HT-29 (cell line): ENCODE measurements around the gene ELL2. TPM values are rescaled to one million over a fixed set of nuclear protein-coding genes. Genes with fewer than 3 reads are reported as not detected.
"Not testable (repeated sequence)": the region's sequence is repeated elsewhere in the genome, so short reads cannot be mapped to it uniquely, and the experiment has no call there.

Experiments
- DNase-seq: peaks from one replicate; pipeline ENCODE4 v3.0.0-alpha.2; 2015; ENCODE audit warnings: low spot score
- total RNA-seq: library from RNA; depleted of rRNA; stranded (reverse); fragments of >200 nt; shearing (Covaris generic); gene quantifications from 2 replicates; pipeline ENCODE4 v1.2.3, GENCODE V29; 2014

Gene ELL2
- total RNA-seq, 1 experiment from 2014 or later, result 21.7 TPM

DNA sequence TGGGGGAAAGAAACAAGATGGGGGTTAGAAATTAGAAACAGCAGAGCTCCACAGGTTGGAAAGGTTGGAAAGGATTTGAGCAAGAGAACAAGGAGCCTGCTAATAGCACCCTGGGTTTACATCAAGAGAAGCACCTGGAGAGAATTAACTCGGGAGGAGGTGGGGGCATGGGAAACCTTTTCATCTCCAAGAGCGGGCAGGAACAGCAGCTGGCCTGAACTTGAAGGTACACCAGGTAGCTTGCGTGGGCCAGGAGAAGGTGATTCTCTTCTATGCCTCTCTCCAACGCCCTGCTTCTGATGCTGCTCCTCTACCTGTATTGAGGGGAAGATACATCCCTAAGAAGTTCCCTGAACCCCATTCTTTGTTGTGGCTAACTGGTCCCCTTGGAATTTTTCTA is 102.0 kb downstream of the ELL2 start:
- no peak for DNase-seq

DNA sequence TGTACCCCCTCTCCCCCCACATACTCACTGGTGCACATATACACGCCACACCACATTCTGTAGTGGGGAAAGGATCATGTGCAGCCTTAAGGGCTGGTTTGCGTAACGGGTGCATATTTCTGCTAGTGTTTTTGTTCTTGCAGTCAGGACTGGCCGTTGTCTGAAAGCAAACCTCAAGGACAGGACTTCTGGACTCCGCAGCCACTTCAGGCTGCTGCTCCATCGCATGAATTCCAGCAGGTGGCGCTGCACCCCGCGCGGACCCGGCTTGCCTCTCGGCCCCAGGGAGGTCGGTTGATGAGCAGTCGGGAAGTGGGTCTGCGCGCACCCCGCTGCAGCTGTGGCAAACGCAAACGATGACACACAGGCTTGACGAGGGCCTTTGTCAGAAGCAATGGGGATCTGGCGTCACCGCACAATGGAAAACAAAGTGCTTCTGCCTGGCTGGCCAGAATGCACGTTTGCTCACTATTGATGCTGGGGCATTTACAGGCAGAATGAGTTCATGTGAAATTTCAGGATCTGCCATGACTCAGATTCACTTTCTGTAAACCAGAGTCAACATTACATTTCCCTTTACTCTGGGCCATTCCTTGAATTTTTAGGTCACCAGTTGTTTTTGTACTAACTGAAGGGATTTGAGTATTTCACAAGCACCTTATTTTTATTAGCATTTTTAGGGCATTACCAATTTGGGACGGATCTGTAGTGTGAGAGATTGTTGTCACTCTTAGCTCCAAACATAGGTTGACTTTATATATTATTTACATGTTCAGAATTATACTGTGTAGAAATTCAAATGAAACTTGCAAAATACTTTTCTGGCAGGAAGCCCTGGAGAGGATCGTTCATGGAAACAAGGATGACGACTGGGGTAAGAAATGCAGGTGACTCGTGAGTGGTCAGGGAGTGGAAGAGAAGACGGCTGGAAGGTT is 102.7 kb downstream of the ELL2 start:
- peak; percentile 83 for DNase-seq

DNA sequence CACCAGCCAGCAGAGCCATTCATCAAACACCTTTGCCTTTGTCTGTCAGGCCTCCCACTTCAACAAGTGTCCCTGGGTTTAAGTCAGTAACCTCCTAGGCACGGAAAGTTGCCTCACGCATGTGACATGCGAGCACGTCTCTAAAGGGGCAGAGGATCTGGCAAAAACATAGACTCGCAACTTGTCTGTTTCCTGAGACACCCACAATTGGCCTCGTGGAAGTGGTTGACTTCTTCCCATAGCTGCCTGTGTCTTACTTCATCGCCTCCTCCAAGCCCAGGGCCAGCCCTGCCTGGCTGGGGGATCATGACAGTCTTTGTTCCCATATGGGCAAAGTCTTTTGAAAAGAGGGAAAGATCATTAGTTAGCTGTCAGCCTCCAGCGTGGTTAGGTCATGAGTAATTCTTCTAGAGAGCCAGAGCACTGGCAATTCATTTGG is 103.6 kb downstream of the ELL2 start:
- DNase-seq, result no peak

DNA sequence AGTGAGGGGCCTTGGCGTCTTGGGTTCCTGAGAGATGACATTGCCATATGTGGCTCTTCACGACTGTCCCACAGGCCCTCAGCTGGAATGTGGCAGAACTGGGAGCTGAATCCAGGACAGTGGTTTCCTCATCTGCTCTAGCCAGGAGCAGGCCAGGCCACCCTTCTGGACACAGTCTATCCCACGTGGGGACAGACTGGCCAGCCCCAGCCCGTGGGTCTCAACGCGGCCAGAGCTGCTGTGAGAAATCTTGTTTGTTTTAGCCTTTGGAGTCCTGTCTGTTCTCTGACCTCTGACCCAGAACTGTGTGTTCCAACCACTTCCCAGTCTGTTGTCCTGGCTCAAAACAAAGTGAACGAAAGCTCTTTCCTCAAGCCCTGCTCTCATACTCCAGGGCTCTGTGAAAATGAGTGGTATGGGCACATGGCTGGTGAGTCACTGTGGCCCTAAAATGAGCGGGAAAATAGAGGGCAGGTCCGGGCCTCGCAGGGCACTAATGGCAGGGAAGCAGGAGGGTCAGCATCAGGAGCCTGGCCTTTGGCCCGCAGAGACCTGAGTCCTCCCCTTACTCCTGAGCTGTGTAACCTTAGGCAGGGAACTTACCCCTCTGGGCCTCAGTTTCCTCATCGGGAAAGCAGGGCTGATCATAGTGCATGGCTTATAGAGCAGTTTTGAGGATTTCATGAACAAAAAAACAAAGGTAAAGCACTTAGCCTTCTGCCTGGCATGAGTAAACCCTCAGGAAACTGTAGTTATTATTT is 104.3 kb downstream of the ELL2 start:
- DNase-seq, result no peak

DNA sequence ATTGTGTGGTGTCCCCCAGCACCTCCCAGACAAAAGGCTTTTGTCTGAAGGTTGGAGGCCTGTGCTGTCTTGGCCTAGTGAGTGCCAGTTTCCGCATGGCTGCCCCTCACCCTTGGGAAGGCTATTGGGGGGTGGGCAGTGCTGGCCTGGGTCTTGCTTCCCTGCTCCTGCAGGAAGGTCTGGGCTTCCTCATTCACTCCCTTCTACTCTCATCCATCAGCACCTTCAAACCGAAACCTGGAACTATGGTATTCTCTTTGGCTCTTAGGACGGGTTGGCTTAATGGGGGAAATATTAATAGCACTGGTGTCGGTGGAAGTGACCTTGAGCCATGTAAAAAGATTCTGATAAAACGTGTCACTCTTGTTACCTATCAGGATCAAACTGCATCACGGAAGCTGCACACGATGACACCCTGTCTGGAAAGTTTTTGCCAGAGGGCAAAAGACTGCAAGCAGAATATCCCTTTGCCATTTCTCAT is 105.1 kb downstream of the ELL2 start:
- DNase-seq, result no peak

DNA sequence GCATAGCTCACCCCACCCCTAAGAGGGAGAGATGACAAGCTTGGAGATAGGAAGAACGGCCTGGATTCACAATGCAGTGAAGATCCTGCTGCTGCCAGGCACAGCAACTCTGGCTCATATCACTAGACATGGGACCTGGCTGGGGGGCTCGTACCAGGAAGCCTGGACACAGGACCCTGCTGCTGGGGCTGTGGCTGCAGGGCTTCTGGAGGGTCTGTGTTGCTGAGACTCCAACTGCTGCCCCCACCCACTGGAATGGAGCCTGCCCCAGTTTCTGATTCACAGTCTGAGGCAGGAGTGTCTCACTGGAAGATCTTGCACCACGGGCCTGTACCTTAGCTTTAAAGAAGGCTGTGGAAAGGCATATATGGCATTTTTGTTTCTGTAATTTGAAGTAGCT is 108.2 kb downstream of the ELL2 start:
- no peak for DNase-seq

DNA sequence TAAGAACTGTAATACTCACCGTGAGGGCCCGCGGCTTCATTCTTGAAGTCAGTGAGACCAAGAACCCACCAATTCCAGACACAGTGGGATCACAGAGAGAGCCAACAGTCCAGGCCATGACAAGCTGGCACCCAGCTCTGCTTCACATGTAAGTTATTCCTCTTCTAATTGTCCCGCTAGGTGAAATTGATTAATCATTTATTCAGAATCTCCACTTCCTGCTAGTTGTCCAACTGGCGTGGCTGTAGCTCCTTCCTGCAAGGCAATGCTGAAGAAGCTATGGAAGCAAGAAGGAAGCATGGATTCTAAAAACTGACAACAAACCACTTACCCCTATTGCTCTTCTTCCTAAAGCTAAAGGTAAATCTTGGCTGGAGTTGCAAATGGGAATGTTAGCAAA is 109.1 kb downstream of the ELL2 start:
- DNase-seq, result no peak

DNA sequence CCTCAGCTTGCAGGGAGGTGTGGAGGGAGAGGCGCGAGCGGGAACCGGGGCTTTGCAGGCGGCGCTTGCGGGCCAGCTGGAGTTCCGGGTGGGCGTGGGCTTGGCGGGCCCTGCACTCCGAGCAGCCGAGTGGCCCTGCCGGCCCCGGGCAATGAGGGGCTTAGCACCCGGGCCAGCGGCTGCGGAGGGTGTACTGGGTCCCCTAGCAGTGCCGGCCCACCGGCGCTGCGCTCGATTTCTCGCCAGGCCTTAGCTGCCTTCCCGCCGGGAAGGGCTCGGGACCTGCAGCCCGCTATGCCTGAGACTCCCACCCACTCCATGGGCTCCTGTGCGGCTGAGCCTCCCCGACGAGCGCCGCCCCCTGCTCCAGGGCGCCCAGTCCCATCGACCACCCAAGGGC is 110.5 kb downstream of the ELL2 start:
- not testable (repeated sequence) for DNase-seq

DNA sequence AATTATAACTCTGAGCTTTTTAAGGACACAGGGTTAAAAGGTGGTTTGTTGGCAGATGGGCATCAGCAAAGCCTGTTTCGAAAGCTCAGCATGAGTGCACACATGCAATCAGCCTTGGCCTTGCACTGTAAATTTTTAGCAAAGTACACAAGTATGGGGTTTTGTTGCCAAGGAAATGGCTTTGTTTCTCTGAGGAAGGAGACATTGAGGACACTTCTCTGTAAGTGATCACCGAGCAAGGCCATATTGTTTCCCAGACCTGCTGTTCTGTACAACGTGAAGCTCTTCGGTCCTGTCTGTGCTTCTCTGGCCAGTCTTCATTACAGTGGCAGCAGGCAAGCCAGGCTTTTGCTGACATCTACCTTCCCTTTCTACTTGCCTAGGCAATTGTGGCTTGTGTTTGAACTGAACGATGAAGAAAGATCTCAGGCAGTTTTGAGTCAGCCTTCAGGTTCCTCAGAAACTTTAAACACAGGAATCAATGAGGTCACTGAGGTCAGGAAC is 111.2 kb downstream of the ELL2 start:
- DNase-seq, result no peak

DNA sequence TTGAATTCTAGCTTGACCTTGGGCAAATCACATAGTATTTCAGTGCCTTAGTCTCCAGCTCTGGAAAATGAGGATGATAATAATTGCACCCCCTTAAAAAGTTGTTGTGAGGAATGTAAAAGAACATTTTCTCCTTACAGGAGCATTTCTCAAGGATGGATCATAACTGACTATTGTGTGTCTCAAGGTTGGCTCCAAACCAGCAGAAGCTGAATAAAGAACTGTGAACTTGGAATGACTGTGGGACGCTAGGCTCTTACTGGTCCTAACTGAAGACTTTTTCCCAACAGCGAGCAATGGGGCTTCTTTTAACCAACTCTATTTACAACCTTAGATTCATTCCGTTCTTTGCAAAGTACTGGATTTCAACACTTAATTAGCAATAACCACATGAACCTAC is 113.0 kb downstream of the ELL2 start:
- no peak for DNase-seq

DNA sequence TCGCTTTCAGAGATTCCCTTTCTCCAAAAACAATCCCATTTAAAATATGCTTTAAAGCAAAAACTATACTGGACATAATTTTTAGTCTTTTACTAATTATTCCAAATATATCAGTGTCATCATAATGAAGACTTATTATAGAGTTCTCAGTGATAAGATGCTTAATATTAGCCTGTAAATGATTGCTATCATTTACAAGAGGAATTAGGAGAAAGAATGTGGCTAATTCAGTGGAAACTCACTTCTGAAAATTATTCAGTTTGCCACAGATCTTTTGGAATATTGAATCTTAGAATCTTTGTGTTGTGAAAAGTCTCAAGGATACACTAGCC is 114.4 kb downstream of the ELL2 start:
- DNase-seq, result no peak

DNA sequence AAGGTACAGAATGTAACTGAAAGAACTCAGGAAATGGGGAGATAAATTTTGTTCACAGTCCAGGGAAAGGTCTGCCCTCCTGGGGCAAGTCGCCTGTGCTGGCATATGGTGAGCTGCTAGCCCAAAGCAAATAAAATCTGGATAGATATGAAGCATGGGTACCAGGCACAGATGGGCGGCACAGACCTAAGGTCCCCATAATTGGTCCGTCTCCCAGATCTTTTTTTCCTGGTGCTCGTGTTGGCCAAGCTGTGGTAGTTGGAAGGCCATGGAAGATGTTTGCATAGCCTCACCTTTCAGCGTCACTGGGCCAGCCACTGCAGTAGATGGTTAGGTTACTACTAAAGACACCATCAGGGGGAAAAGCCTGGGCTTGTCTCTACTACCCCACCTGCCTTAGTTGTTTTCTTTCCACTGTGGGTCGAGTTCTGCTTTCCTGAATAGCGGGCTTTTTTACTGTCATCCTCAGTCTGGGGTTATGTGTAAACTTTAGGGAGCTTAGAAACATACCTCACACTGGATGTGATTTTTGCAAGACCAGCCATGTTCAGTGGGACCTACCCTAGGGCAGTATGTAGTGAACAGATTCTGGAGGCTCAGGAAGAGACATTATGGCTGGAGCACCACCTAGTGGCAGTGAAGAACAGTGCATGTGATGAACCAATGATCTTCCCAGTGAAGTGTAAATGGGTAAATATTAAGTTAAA is 114.9 kb downstream of the ELL2 start:
- DNase-seq, result peak; percentile 83

DNA sequence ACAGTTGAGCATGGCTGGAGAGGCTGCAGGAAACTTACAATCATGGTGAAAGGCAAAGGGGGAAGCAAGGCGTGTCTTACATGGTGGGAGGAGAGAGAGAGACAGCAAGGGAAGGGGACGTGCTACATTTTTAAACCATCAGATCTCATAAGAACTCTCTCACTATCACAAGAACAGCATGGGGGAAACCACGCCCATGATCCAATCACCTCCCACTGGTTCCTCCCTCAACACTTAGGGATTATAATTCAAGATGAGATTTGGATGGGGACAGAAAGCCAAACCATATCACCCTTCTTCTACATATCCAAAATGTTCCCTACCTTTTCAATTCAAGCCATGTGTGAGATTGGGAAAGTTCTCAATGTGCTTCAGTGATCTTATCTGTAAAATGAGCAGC is 116.3 kb downstream of the ELL2 start:
- no peak for DNase-seq

DNA sequence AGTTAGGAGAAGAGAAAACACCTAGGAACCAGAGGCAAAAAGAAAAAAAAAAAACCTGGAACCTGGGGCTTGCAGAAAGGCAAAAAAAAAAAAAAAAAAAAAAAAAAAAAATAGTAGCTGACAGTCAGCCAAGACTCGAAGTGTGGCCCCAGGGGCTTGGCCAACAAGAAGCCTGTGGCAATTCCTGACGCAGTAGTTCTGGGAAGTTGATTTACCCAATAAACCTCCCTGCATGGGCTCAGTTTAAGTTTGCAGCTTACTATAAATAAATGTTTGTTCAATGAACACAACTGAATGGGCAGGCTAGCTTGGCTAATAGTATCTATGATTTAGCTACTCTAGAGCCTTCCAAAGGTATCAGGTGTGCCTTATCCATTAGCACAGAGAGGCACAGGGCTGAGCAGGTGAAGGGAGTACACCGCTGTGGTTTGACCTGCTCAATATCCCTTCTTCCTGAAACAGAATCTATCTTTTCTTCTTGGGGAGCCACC is 117.9 kb downstream of the ELL2 start:
- no peak for DNase-seq

DNA sequence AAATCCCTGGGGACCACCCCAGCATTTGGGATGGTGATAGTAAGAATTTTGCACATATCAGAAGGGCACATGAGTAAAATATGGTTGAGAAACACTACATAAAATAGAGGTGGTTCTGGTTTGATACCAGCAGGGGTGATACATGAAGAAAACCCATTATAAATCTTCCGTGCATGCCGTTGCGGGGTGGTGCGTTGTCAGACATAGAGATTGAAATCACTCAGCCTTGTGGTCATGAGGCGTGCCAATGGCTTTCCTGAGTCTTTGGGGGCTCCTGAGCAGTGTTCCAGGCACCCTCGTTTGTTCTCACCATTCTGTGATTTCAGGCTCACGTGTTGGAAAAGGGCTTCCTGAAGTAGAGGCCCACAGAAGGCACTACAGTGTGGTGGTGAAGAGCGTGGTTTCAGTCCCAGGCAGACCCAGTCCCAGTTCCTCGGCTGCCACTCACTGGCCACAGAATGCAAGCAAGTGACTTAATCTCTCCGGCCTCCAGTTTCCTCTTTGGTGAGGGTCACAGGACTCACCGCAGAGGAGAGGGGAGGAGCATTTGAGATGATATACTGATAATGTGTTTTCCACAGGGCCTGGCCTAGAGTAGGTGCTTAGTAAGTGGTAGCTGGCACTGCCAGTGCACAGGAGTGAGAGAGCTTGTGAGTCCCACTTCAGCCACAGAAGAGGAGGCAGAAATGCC is 118.7 kb downstream of the ELL2 start:
- DNase-seq, result peak; percentile 50

DNA sequence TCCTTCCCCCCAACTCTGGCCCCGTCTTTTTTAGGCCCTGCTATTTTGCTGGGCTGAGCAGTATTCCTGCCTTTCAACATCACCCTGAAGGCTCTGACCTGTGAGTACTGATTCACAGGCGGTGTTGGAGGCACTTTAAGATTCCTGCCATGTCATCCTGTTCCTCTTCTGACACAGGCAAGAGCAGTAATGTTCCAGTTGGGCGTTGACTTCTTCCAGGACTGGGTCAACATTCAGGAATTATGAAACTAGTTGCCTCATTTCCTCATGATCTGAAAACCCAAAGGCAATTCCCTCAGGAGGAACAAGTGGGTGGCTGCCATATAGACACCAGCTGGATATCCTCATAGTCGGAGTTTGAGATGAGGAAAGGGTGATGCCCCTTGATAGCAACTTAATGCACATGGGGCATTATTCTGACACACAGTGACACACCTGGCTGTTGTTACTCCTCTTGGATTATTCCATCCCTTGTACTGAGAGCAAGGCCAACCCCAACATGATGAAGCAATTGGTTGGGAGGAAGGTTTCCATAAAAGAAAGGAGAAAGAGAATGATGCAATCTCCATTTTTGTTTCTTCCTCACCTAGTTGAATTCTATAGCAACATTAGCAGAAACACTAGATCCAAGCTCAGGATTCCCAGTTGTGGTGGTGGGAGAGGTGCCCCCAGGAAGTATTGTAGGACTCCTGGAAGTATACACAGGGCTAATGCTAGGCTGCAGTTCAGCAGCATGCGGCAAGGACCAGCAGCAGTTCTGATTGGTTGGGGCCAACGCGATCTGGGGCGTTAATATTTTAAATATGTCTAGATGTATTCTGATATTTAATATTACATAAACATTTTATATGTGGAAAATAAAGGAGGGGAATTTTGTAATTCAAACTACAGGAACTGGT is 119.5 kb downstream of the ELL2 start:
- DNase-seq, result no peak

DNA sequence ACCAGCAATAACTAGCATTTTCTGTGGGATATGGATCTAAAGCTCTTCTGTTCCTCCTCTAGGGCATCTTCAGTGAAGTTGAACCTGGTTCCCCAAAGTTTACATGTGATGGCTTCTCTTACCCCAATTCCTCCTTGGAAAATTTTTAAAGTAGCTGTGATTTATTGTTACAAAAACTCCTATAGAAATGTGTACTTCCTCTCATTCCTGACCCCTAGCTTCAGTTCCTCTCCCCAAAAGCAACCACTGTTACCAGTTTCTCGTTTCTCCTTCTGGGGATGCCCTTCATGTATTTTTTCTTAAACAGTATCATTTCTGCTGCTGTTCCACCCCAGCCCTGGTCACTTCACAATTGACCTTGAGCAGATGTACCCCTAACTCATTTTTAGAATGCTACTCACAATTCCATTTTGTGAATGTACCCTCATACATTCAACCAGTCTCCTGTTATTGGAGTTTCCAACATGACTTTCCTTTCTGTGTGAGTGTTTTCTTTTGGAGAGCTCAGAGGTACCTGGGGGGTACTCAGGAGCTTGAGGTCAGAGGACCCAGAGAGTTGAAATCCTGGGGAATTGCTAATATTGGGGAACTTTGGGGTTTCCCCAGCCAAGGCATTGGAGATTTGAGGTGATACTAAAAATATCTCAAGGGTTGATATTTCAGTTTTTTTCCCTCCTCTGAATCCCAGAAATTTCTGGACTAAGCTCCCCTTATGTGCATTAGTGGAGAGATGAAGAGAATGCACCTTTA is 120.5 kb downstream of the ELL2 start:
- DNase-seq, result no peak

DNA sequence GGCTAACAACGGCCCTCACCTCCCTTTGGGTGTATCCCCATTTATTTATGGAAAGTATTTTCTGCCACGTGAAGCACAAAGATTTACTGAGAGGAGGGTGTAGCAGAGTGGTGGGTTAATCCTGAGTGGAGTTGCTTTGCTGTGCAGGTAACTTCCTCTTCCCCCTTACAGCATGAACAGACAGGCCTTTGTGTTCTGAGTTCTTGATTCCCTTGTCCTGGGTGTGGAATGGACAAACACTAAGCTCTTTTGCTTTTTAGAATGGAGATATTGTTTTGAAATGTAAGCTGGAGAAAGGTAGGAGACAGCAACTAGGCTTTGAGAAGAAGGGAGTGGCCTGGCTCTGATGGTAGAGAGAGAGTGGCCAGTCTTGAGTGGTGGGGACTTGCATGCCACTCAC is 122.0 kb downstream of the ELL2 start:
- no peak for DNase-seq

DNA sequence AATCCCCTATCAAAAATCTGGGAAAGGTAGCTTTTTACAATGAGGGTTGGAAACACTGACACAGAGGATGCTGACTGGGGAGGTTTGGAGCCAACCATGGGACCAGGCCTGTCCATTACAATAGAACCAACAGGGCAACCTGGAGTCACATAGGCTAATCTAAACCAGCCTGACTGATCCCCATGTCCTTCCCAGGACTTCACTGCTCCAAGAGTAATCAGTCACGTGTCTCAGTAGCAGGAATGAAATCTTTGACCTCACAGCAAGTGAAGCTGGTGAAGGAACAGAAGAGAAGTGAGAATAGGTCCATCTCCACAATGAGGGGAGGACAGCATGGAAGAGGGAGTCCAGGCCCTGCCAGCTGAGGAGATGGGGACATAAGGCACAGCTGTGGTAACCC is 123.1 kb downstream of the ELL2 start:
- DNase-seq, result no peak
